ENCODE measurements around the gene TEDDM1. TPM values are rescaled to one million over a fixed set of nuclear protein-coding genes. Genes with fewer than 3 reads are reported as not detected.

The TEDDM1 gene
- total RNA-seq, 2 experiments from 2014 or later, result not detected

GRCh38 chr1:182366596-182366995, 33.9 kb downstream of the TEDDM1 start:
- BruUV-seq (replicated peaks), result no TSS peak
- H3K9me3 ChIP-seq (ENCODE audit: low read length), result no peaks in the 10 kb centered on the region
- H3K36me3 ChIP-seq (ENCODE audit: insufficient read depth, low read length), result no peaks in the 10 kb centered on the region
- intact Hi-C loops (cut with micrococcal nuclease; ENCODE audit: unreplicated experiment), result no loop called here
- no peaks in the 10 kb centered on the region for H3K79me2 ChIP-seq (ENCODE audit: insufficient read depth, low read depth, low read length)
- H3K4me1 ChIP-seq (ENCODE audit: insufficient read depth, low read length, poor library complexity, severe bottlenecking), result no peaks in the 10 kb centered on the region
- DNase-seq (ENCODE audit: low spot score), result no peak
- ChIA-PET POLR2A (no interaction called here), CTCF (ENCODE audit: unreplicated experiment) (no interaction called here)
- H3K27ac ChIP-seq (ENCODE audit: low read depth, low read length, poor library complexity, severe bottlenecking), result no peak overlapping the region
- no peak overlapping the region for H3K4me2 ChIP-seq (ENCODE audit: low read length)
- H3K4me3 ChIP-seq (ENCODE audit: low read depth, low read length, poor library complexity, severe bottlenecking), result no peak overlapping the region
- TF ChIP-seq EZH2phosphoT487 (IDR thresholded peaks at IDR 0.05; ENCODE audit: borderline replicate concordance, low read depth, low read length), result no peak
- TF ChIP-seq CTCF (conservative IDR thresholded peaks at IDR 0.05; ENCODE audit: low read length), result no peak
- no peaks in the 10 kb centered on the region for H4K20me1 ChIP-seq (ENCODE audit: insufficient read depth, low read length)
- H3K9me2 ChIP-seq (ENCODE audit: insufficient read depth, low read length), result no peaks in the 10 kb centered on the region
- no peak overlapping the region for H2AFZ ChIP-seq (ENCODE audit: low read length)

- Histone ChIP-seq H2AFZ (ENCODE audit: low read length) (no peak overlapping the region), H4K20me1 (ENCODE audit: insufficient read depth, low read length) (no peaks in the 10 kb centered on the region), H3K9me2 (ENCODE audit: insufficient read depth, low read length) (no peaks in the 10 kb centered on the region), H3K27ac (ENCODE audit: low read depth, low read length, poor library complexity, severe bottlenecking) (no peak overlapping the region), H3K9me3 (ENCODE audit: low read length) (no peaks in the 10 kb centered on the region), H3K4me3 (ENCODE audit: low read depth, low read length, poor library complexity, severe bottlenecking) (no peak overlapping the region), H3K36me3 (ENCODE audit: insufficient read depth, low read length) (no peaks in the 10 kb centered on the region), H3K4me1 (ENCODE audit: insufficient read depth, low read length, poor library complexity, severe bottlenecking) (no peaks in the 10 kb centered on the region), H3K4me2 (ENCODE audit: low read length) (no peak overlapping the region), H3K79me2 (ENCODE audit: insufficient read depth, low read depth, low read length) (no peaks in the 10 kb centered on the region)
- no TSS peak for BruUV-seq (replicated peaks)
- no peak for DNase-seq (ENCODE audit: low spot score)
- TF ChIP-seq CTCF (conservative IDR thresholded peaks at IDR 0.05; ENCODE audit: low read length) (no peak), EZH2phosphoT487 (IDR thresholded peaks at IDR 0.05; ENCODE audit: borderline replicate concordance, low read depth, low read length) (no peak)
- intact Hi-C loops (cut with micrococcal nuclease; ENCODE audit: unreplicated experiment), result no loop called here
- CTCF ChIA-PET (ENCODE audit: unreplicated experiment), result no interaction called here
- POLR2A ChIA-PET, result no interaction called here
Observed at GRCh38 chr1:182359645-182360044, 40.8 kb downstream of the TEDDM1 start.

- BruUV-seq (replicated peaks), result no TSS peak
- DNase-seq (ENCODE audit: low spot score), result no peak
- Histone ChIP-seq H3K36me3 (ENCODE audit: insufficient read depth, low read length) (no peaks in the 10 kb centered on the region), H3K4me3 (ENCODE audit: low read depth, low read length, poor library complexity, severe bottlenecking) (no peak overlapping the region), H3K4me2 (ENCODE audit: low read length) (no peak overlapping the region), H3K27ac (ENCODE audit: low read depth, low read length, poor library complexity, severe bottlenecking) (no peak overlapping the region), H3K79me2 (ENCODE audit: insufficient read depth, low read depth, low read length) (no peaks in the 10 kb centered on the region), H3K9me2 (ENCODE audit: insufficient read depth, low read length) (no peaks in the 10 kb centered on the region), H3K4me1 (ENCODE audit: insufficient read depth, low read length, poor library complexity, severe bottlenecking) (no peaks in the 10 kb centered on the region), H4K20me1 (ENCODE audit: insufficient read depth, low read length) (no peaks in the 10 kb centered on the region), H2AFZ (ENCODE audit: low read length) (no peak overlapping the region), H3K9me3 (ENCODE audit: low read length) (no peaks in the 10 kb centered on the region)
- intact Hi-C loops (cut with micrococcal nuclease; ENCODE audit: unreplicated experiment), result no loop called here
- POLR2A ChIA-PET, result no interaction called here
- CTCF ChIA-PET (ENCODE audit: unreplicated experiment), result no interaction called here
- no peak for TF ChIP-seq CTCF (conservative IDR thresholded peaks at IDR 0.05; ENCODE audit: low read length)
- no peak for TF ChIP-seq EZH2phosphoT487 (IDR thresholded peaks at IDR 0.05; ENCODE audit: borderline replicate concordance, low read depth, low read length)
Observed at GRCh38 chr1:182357913-182358312, 42.6 kb downstream of the TEDDM1 start.
